ENCODE measurements around the gene IGFBP3. TPM values are rescaled to one million over a fixed set of nuclear protein-coding genes. Genes with fewer than 3 reads are reported as not detected.

The IGFBP3 gene
- polyA plus RNA-seq, 3 donors: 38.1 to 347 (median 179) TPM

Other genes with a start within 250 kb of the IGFBP3 start
- not detected for gene CCDC201, start 48.2 kb downstream of the IGFBP3 start, polyA plus RNA-seq
- under 1 TPM in 2 of 3 donors, not detected in 1; 0.06 to 0.34 TPM for gene IGFBP1, start 32.8 kb downstream of the IGFBP3 start, polyA plus RNA-seq